ACHN (cell line): Measurements from ENCODE around the gene CNTNAP2.

Experiments used
- DNase-seq: peaks from one replicate; pipeline ENCODE4 v3.0.0-alpha.2; 2015
- in situ Hi-C: cut with HindIII; loops from 2 replicates; pipeline ENCODE4 v1.10.0; 2017; ENCODE audit warnings: low sequenced_read_pairs, low pct_ligation_motif_present, low pct_unique_long_range_greater_than_20kb

CNTNAP2 gene

GRCh38 chr7:147605323-147605722 lies 1488.7 kb downstream of the CNTNAP2 start:
- no peak for DNase-seq
- in situ Hi-C loops, result no loop called here

DNA sequence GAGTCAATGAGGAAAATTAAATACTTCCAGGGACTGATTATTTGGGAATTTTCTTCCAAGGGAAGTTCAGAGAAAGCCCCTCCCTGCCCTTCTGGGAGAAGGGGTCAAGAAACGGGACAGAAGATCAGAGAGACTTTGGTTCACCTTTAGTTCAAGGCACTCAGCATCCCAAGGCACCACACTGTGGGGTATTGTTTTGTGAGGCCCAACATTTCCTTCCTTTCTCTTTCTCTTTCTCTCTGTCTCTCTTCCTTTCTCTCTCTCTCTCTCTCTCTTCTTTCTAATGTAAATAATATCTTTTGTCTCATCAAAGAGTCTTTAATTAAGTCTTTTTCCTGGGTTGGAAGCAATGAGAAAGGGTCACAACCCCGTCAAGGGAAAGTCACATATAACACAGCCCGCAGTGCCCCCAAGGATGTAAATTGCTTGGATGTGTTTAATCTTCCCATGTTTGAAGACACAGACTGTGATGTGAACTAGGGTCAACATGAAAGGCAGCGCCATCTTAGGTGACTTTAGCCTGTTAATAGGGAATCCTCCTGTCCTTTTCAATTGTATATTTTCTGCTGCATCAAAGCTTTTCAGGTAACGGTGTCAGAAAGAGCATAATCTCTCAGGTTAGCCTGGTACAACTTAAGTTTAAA lies 1490.7 kb downstream of the CNTNAP2 start:
- in situ Hi-C loops, result no loop called here
- DNase-seq, result no peak

DNA sequence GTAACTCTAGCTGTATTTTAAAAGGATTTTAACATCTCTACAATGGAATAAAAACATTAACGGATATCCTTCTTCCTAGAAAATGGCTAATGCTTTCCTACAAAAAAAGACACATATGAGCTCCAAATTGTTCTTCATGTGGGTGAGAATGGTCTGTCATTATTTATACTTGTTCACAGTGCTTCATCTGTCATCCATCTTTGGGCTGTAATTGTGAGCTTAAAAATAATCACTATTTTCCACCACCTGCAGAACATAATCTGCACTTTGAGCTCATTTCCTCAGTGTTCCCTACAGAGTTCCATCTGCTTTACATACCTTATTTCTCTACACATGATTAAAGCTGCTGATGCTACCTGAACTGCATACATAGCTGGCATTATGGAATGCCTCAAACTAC lies 1494.8 kb downstream of the CNTNAP2 start:
- in situ Hi-C loops, result no loop called here
- DNase-seq, result no peak

DNA sequence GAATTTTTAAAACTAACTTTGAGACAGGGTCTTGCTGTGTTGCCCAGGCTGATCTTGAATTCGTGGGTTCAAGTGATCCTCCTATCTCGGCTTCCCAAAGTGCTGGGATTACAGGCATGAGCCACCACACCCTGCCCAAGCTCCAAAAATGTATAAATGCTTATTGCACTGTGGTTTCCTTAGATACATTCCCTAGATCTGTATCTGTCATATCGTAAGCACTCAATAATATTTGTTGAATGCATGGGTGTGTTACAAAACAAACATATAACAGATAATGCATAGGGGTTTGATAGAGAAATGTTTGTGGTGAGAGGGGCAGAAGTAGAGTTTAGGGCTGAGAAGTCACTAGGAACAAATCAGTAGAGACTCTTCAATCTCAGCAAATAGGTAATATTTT lies 1518.7 kb downstream of the CNTNAP2 start:
- DNase-seq, result no peak
- in situ Hi-C loops, result no loop called here

- in situ Hi-C loops, result no loop called here
- DNase-seq, result no peak
Measured at GRCh38 chr7:147636553-147636952, 1520.0 kb downstream of the CNTNAP2 start.

DNA sequence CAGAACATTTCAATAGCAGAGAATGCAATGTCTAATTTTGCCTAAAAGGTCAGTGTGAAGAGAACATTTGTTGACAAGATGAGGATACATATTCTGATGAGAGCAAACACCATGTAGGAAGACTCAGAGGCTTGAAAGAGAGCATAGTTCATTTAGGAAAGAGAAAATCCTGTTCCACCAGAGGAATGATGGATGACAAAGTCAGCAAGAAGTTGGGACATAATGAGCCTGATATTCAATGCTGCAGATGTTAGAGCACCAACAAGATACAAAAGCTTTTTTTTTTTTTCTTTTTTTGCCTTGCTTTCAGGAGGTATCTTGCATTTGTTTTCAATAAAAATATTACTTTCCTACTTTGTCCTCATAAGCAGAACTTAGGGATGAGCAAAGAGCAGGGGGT lies 1522.0 kb downstream of the CNTNAP2 start:
- no peak for DNase-seq
- in situ Hi-C loops, result no loop called here

- no peak for DNase-seq
- in situ Hi-C loops, result no loop called here
Measured at GRCh38 chr7:147639037-147639436, 1522.4 kb downstream of the CNTNAP2 start.

DNA sequence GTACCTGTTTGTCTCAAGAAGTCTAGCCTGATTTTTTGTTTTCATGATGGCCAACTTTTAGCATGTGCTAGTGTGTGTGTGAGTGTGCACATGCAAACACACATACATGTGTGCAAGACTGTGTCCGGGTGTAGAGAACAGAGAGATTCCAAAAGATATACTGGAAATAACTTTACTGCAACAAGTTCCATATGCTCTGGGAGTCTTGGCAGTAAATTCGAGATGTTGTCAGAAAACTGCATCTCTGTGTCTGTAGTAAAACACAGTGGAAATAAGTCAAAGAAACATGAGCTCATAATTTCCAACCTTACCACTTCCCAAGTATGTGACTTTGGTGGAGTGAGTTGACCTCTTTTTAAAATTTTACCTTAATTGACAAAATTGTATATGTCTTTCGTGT lies 1523.2 kb downstream of the CNTNAP2 start:
- in situ Hi-C loops, result no loop called here
- no peak for DNase-seq

DNA sequence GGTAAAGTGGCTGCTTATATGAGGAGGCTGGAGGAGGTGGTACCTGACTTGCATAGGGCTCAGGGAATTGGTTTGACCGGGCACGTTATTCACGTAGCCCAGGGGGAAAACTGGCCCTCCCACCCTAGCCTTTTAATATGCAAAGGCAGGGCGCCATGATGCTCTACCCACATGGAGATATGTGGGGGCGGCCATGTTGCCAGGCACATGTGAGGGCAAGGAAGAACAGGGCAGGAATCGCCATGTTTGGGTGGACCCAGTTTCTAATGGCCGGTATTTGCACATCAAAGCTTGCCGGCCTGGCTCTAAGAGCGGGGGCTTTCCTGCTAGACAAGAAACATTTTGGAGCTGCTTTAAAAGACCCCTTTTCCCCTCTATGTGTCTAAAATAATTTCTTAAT lies 1524.2 kb downstream of the CNTNAP2 start:
- no peak for DNase-seq
- in situ Hi-C loops, result no loop called here

GRCh38 chr7:147646568-147646967 lies 1530.0 kb downstream of the CNTNAP2 start:
- in situ Hi-C loops, result no loop called here
- no peak for DNase-seq

DNA sequence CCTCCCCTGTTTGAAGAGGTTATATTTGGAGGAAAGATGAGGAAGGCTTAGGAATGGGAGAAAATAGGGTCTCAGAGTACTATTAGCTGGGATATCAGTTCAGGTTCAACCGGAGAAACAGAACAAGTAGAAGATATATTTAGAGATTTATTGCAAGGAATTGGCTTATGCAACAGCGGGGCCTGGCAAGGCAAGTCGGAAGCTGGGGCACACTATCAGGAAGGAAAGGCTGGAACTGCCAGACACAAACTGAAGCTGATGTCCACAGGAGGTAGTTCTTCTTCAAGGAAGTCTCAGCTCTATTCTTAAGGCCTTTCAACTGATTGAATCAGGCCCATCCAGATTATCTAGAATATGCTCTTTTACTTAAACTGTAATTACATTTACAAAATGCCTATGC lies 1534.4 kb downstream of the CNTNAP2 start:
- DNase-seq, result no peak
- in situ Hi-C loops, result no loop called here

GRCh38 chr7:147651601-147652000 lies 1535.0 kb downstream of the CNTNAP2 start:
- in situ Hi-C loops, result no loop called here
- DNase-seq, result no peak

GRCh38 chr7:147653456-147653855 lies 1536.9 kb downstream of the CNTNAP2 start:
- DNase-seq, result no peak
- in situ Hi-C loops, result no loop called here

DNA sequence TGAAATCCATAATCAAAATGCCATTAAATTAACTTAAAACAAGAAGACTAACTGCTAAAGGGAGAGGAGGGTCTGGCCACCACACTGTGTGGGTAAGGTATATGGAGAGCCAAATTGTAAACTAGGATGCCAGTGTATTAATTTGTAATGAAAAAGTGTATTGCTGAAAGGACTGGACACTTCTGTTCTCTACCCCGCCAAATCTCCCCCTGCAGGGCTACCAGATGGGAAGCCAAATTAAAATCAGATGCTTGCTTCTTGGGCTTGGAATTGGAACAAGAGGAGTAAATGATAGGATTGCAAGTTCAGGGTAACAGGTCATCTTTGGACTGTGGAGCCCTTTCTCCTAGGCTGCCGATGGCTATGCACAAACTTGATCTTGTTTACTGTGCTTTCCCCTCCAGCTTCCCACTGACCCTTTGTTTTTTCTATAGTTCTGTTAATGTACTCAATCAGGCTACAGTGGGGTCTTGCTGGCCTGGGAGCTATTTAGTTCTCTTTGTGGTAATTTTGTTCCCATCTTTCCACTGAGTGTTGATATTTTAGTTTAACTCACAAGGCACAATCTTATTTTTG lies 1541.9 kb downstream of the CNTNAP2 start:
- in situ Hi-C loops, result no loop called here
- no peak for DNase-seq

DNA sequence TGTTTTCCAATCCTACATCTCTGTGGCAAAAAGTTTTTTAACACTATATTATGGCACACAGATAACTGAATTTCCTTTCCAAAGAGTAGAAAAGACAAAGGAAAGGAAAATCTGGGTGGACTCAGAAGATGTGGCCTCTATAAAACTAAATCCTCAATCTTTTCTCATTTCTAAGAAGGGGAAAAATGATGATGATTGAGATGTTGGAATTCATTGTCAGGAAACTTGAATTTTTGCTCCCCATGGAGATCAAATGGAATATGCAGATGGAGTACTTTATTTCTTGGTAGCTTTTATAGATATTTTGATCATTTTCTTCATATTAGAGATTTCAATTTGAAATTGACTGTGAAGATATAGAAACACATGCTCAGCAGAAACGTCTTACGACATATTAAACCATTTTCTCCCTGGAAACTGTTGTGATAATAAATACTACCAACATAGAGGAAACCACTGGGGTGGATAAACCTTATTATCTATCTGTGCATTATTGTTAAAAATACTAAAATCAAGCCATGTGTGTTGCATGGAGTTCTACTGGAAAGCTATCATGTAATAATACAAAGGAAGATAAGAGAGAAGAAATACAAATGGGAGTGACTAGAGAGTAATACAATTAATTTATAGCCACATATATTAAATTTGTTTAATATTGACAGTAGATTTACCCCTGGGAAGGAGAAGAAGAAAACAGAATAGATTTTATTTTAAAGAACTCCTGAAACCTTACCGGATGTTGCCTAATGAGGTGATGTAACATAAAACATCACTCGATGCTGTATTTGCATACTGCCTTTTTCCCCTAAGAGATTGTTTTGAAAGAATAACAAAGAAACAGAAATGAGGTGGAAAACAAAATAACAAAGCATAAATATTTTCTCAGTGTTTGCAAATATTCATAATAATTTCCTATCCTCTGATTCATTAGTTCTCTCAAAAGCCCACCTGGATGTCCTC lies 1542.7 kb downstream of the CNTNAP2 start:
- in situ Hi-C loops, result no loop called here
- no peak for DNase-seq

GRCh38 chr7:147664541-147664940 lies 1547.9 kb downstream of the CNTNAP2 start:
- in situ Hi-C loops, result no loop called here
- DNase-seq, result no peak

DNA sequence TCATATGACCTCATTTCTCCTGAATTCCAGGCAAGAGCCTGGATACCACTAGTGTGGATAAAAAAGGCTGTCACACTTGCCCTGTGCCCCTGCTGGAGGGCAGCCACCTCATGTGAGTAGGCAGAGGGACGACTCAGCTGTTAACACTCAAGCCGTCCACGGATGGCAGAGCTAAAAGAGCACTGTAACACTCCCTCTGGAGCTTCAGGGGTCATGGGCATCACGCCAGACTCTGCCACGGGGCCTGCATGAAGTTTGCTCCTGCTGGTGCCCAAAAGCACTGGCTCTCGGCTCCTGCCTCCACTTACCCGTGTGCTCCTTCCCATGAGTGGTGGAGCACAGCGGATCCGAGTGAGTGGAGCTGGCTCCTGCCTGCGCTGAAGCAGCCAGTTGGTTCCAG lies 1554.2 kb downstream of the CNTNAP2 start:
- DNase-seq, result no peak
- in situ Hi-C loops, result no loop called here

- in situ Hi-C loops, result no loop called here
- DNase-seq, result no peak
Measured at GRCh38 chr7:147674705-147675104, 1558.1 kb downstream of the CNTNAP2 start.

- in situ Hi-C loops, result no loop called here
- no peak for DNase-seq
Measured at GRCh38 chr7:147678943-147679342, 1562.3 kb downstream of the CNTNAP2 start.

DNA sequence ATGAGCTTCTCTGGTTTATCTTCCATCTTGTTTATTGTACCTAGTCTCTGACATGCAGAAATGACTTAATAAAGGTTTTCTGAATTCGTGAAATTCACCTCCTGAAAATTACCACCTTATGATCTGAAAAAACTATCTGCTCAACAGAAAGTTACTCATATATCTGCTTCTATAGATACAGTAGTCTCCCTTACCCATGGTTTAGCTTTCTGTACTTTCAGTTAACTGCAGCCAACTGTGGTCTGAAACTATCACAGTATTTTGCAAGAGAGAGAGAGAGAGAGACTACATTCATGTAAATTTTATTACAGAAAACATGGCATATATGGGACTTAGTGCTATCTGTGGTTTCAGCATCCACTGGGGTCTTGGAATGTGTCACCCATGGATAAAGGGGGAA lies 1564.9 kb downstream of the CNTNAP2 start:
- DNase-seq, result no peak
- in situ Hi-C loops, result no loop called here
